Measurements from ENCODE around the gene DYNC2I2. TPM values are rescaled to one million over a fixed set of nuclear protein-coding genes. Genes with fewer than 3 reads are reported as not detected.
"Not testable (repeated sequence)": the region's sequence is repeated elsewhere in the genome, so short reads cannot be mapped to it uniquely, and the experiment has no call there.

DYNC2I2 gene
- total RNA-seq, 4 donors from 2014 or later: 43.5 to 52.4 (median 45.8) TPM

DNA sequence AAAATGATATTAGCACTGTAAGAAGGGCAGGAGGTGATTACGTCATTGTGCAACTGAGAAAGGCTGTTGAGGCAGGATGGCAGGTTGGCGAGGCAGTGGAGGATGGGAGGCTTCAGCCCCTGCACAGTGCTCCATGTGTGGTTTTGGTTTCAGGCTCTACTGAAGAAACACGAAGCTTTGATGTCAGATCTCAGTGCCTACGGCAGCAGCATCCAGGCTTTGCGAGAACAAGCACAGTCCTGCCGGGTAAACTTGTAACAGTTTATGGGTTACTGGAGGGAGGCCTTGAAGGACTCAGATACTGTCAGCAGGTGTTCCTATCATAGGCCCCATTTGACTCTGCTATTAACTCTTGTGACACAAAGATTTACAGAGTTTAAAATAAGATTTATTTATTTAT, 69.2 kb downstream of the DYNC2I2 start:
- Histone ChIP-seq H3K4me1 (no peaks in the 10 kb centered on the region), H3K27me3 (no peaks in the 10 kb centered on the region), H3K4me3 (no peak overlapping the region), H3K36me3 (peaks cover 100% of the 10 kb centered on the region), H3K27ac (no peak overlapping the region), H3K9me3 (no peaks in the 10 kb centered on the region)
- TF ChIP-seq EP300 (IDR thresholded peaks at IDR 0.05) (no peak), POLR2A (IDR thresholded peaks at IDR 0.05) (no peak), POLR2AphosphoS5 (IDR thresholded peaks at IDR 0.05) (no peak), CTCF (IDR thresholded peaks at IDR 0.05) (no peak)
- DNase-seq (ENCODE audit: low spot score in 2 of 2): no peak
- WGBS: 66% methylated on average over 6 of the region's 6 CpGs

DNA sequence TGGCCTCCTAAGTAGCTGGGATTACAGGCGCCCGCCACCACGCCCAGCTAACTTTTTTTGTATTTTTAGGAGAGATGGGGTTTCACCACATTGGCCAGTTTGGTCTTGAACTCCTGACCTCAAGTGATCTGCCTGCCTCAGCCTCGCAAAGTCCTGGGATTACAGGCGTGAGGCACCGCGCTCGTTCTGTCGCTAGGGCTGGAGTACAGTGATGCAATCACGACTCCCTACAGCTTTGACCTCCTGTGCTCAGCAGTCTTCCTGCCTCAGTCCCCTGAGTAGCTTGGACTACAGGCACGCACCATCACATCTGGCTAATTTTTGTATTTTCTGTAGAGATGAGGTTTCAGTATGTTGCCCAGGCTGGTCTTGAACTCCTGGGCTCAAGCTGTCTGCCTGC, 69.7 kb downstream of the DYNC2I2 start:
- peaks cover 100% of the 10 kb centered on the region for H3K36me3 ChIP-seq
- not testable (repeated sequence) for H3K4me1 ChIP-seq; DNase-seq (ENCODE audit: low spot score in 2 of 2); H3K27me3 ChIP-seq; H3K9me3 ChIP-seq; H3K27ac ChIP-seq; H3K4me3 ChIP-seq
- WGBS: 93% methylated on average over 11 of the region's 11 CpGs

- DNase-seq (ENCODE audit: low spot score in 2 of 2); H3K4me1 ChIP-seq; H3K9me3 ChIP-seq; H3K4me3 ChIP-seq; H3K27me3 ChIP-seq; H3K27ac ChIP-seq: not testable (repeated sequence)
- H3K36me3 ChIP-seq: peaks cover 100% of the 10 kb centered on the region
- 76% methylated on average over 8 of the region's 8 CpGs for WGBS
These were observed 71.5 kb downstream of the DYNC2I2 start for GRCh38 chr9:128585155-128585554.

Other genes with a start within 250 kb of the DYNC2I2 start
- 10 to 100 TPM in 2 of 4 donors, 1 to 10 TPM in 2; 3.7 to 26.2 (median 11.3) TPM for gene CERCAM, start 236.0 kb downstream of the DYNC2I2 start, total RNA-seq
- gene ODF2, start 200.8 kb downstream of the DYNC2I2 start, total RNA-seq: 10 to 100 TPM; 20.8 to 28.2 (median 24.7) TPM
- 10 to 100 TPM; 27.5 to 39.6 (median 28.5) TPM for gene GLE1, start 152.1 kb downstream of the DYNC2I2 start, total RNA-seq
- gene SPTAN1, start 104.3 kb downstream of the DYNC2I2 start, total RNA-seq: 100 to 1,000 TPM; 251 to 476 (median 354) TPM
- gene SET, start 32.4 kb upstream of the DYNC2I2 start, total RNA-seq: 100 to 1,000 TPM; 101 to 166 (median 161) TPM
- 1 to 10 TPM; 3.4 to 6.0 (median 4.4) TPM for gene PKN3, start 45.7 kb upstream of the DYNC2I2 start, total RNA-seq
- 10 to 100 TPM; 31.5 to 90.5 (median 75.0) TPM for gene ZDHHC12, start 67.3 kb upstream of the DYNC2I2 start, total RNA-seq
- gene ZER1, start 115.1 kb upstream of the DYNC2I2 start, total RNA-seq: 10 to 100 TPM; 53.7 to 75.3 (median 67.7) TPM
- 10 to 100 TPM; 11.9 to 27.8 (median 20.0) TPM for gene TBC1D13, start 130.4 kb upstream of the DYNC2I2 start, total RNA-seq
- gene ENDOG, start 161.7 kb upstream of the DYNC2I2 start, total RNA-seq: 10 to 100 TPM; 11.5 to 34.0 (median 21.6) TPM
- 10 to 100 TPM; 44.2 to 97.4 (median 79.4) TPM for gene SPOUT1, start 172.9 kb upstream of the DYNC2I2 start, total RNA-seq
- 10 to 100 TPM; 10.6 to 17.1 (median 14.6) TPM for gene KYAT1, start 225.1 kb upstream of the DYNC2I2 start, total RNA-seq
- 100 to 1,000 TPM in 3 of 4 donors, 10 to 100 TPM in 1; 77.3 to 127 (median 108) TPM for gene LRRC8A, start 225.3 kb upstream of the DYNC2I2 start, total RNA-seq

Measured in suprapubic skin (tissue), 4 donors.